NCI-H460 (cell line): ENCODE measurements around the gene XAGE1B. TPM values are rescaled to one million over a fixed set of nuclear protein-coding genes. Genes with fewer than 3 reads are reported as not detected.
"Not testable (repeated sequence)": the region's sequence is repeated elsewhere in the genome, so short reads cannot be mapped to it uniquely, and the experiment has no call there.

Source experiments
- DNase-seq: peaks from one replicate; pipeline ENCODE4 v3.0.0-alpha.2; 2016; ENCODE audit warnings: low read depth; ENCODE audit errors: extremely low read depth
- polyA plus RNA-seq: library from polyadenylated mRNA; depleted of rRNA; stranded (reverse); fragments of >200 nt; gene quantifications from 2 replicates; pipeline ENCODE4 v1.2.3, GENCODE V29; 2014; cell fraction: nucleus; rRNA removed
- total RNA-seq: library from RNA; depleted of rRNA; stranded (reverse); fragments of >200 nt; shearing (Covaris generic); gene quantifications from 2 replicates; pipeline ENCODE4 v1.2.3, GENCODE V29; 2014; rRNA removed

Gene XAGE1B, protein sequence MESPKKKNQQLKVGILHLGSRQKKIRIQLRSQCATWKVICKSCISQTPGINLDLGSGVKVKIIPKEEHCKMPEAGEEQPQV
- total RNA-seq, result 0.25 TPM in 1 of 2 replicates, not detected in the other
- not detected in 2 replicates for polyA plus RNA-seq

- not testable (repeated sequence) for DNase-seq
Observed at GRCh38 chrX:52516987-52517325, at the start of gene XAGE1B. Gene XAGE1B, minus strand, starts transcription at chrX:52517063. Its CDS starts 1,536 bp downstream, at chrX:52515527.

- no peak for DNase-seq
Observed at GRCh38 chrX:52563105-52563504, 46.2 kb upstream of the XAGE1B start.

GRCh38 chrX:52558140-52558539 is 41.3 kb upstream of the XAGE1B start:
- DNase-seq, result no peak

GRCh38 chrX:52556741-52557140 is 39.9 kb upstream of the XAGE1B start:
- DNase-seq, result no peak

DNA sequence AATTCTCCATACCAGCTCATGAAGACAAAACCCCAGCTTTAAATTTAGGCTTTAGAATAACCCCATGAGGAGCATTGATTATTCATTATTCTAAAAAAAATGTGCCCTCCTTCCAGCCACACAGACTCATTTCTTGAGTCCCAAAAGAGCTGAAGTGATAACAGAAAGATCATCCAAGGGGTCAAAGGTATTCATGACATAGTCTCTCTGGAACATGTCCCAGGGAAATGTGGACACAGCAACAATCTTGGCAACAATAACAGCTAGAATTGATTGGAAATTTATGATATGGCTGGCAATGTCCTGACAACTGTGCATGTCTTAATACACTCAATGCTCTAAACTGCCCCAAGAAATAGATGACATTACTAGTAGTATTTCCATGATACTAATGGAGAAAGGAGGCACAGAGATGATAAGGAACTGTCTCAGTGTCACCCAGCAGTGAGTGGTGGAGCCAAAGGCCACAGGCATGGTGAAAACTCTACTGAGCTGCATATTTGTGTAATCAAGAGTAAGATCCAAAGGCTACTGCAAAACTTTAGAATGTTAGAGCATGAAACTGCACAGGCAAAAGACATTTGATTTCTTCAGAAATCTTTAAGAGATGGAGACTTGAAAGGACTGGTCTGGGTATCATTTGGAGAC is 37.3 kb upstream of the XAGE1B start:
- no peak for DNase-seq

- not testable (repeated sequence) for DNase-seq
Observed at GRCh38 chrX:52548769-52549168, 31.9 kb upstream of the XAGE1B start.

- no peak for DNase-seq
Observed at GRCh38 chrX:52544147-52544840, 27.4 kb upstream of the XAGE1B start.

- DNase-seq, result no peak
Observed at GRCh38 chrX:52542311-52542710, 25.4 kb upstream of the XAGE1B start.

DNA sequence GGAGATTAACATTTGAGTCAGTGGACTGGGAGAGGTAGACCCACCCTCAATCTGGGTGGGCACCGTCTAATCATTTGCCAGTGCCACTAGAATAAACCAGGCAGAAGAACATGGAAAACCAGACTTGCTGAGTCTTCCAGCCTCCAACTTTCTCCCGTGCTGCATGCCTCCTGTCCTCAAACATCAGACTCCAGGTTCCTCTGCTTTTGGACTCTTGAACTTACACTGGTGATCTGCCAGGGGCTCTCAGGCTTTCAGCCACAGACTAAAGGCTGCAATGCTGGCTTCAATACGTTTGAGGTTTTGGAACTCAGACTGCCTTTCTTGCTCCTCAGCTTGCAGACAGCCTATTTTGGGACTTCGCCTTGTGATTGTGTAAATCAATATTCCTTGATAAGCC is 24.2 kb upstream of the XAGE1B start:
- not testable (repeated sequence) for DNase-seq

GRCh38 chrX:52516110-52516986 is 515 bp downstream of the XAGE1B start:
- DNase-seq, result not testable (repeated sequence)

DNA sequence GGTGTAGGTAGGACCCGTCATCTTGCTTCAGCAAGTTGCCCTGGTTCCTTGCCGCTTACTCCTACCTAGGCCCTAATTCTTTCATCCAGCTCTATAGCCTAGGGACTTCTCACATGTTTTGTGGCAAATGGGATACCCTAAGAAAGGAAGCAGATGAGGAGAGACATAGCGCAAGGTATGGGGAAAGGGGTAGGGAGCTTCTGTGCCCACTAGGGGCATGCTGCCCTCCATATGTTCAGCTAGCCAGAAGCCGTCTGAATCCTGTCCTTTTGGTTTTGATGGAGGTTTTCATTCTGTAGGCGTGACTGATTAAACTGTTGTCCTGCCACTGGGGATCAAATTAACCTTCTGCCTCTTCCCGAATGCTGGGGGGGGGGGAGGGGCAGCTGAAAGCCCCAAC is 5.7 kb downstream of the XAGE1B start:
- DNase-seq, result not testable (repeated sequence)

- no peak for DNase-seq
Observed at GRCh38 chrX:52509916-52510315, 6.9 kb downstream of the XAGE1B start.

GRCh38 chrX:52507331-52507730 is 9.5 kb downstream of the XAGE1B start:
- DNase-seq, result no peak

GRCh38 chrX:52504551-52504950 is 12.3 kb downstream of the XAGE1B start:
- no peak for DNase-seq

DNA sequence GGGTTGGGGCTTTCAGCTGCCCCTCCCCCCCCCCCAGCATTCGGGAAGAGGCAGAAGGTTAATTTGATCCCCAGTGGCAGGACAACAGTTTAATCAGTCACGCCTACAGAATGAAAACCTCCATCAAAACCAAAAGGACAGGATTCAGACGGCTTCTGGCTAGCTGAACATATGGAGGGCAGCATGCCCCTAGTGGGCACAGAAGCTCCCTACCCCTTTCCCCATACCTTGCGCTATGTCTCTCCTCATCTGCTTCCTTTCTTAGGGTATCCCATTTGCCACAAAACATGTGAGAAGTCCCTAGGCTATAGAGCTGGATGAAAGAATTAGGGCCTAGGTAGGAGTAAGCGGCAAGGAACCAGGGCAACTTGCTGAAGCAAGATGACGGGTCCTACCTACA is 15.5 kb downstream of the XAGE1B start:
- not testable (repeated sequence) for DNase-seq

DNA sequence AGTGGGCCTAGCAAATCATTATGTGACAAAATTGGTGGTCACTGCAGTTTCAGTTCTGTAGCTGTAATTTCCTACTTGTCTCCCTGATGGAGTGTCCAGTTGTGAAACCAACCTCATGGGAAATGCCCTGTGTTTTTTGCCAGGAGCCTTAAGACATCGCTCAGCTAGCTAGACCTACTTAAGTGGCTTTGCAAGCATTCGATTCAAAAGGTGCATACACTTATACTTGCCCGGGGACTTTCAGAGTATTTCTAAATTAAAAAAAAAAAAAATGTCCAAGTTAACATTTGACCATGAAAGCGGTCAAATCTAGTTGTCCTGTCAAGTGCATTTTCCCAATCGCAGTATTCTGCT is 20.5 kb downstream of the XAGE1B start:
- not testable (repeated sequence) for DNase-seq

DNA sequence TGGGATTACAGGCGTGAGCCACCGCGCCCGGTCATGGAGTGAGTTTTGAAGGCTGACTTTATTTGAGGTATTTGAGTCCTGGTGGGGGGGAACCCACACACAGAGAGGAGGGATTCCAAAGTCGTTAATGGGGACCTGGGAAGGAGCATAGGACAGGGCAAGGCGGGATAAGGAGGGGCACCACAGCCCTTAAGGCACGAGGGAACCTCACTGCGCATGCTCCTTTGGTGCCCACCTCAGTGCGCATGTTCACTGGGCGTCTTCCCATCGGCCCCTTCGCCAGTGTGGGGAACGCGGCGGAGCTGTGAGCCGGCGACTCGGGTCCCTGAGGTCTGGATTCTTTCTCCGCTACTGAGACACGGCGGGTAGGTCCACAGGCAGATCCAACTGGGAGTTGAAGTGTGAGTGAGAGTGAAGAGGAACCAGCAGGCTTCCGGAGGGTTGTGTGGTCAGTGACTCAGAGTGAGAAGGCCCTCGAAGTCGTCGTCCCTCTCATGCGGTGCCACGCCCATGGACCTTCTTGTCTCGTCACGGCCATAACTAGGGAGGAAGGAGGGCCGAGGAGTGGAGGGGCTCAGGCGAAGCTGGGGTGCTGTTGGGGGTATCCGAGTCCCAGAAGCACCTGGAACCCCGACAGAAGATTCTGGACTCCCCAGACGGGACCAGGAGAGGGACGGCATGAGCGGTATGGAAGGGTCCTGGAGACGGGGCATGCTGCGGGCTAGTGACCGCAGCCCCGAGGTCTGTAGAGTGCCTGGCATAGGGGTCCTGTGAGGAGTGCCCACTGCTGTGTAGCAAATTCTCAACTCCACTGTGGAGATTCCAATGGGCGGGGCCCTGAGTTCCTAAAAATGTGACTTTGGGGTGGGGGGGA is 21.1 kb downstream of the XAGE1B start, which contains the start of gene XAGE1A:
Gene XAGE1A, plus strand, starts transcription at position 264 of the 874 bp plus-strand sequence. CDS start 1,554 bp downstream, outside the sequence.
- not testable (repeated sequence) for DNase-seq

DNA sequence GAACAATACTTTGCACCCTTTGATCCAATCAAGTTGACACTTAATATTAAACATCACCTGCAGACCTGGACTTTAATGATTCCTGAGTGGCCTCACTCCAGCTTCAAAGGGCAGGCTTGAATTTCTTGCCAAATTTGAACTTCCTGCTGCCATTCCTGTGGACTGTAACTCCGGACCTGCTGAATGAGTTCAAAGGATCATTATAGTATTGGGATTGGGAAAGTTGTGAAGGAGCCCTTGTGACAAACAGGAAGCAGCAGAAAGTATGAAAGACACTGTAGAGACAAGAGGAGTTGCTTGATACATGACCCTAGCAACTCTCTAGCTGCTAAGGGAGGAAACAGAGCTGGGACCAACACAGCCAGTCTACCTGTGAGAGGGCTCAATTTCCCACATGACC is 45.6 kb downstream of the XAGE1B start:
- not testable (repeated sequence) for DNase-seq
